ENCODE results near the gene ULK1. TPM values are rescaled to one million over a fixed set of nuclear protein-coding genes. Genes with fewer than 3 reads are reported as not detected.
"Not testable (repeated sequence)": the region's sequence is repeated elsewhere in the genome, so short reads cannot be mapped to it uniquely, and the experiment has no call there.

Gene ULK1
- total and polyA plus RNA-seq, 2 experiments from 2014 or later = 4.0 to 6.9 TPM

GRCh38 chr12:131944601-131945251 is 50.3 kb downstream of the ULK1 start:
- H3K9ac ChIP-seq = no peak overlapping the region
- peaks cover 5% of the 10 kb centered on the region; the same call in 1 of the 2 replicates for H3K36me3 ChIP-seq (ENCODE audit: low read depth)
- H3K27me3 ChIP-seq (replicated peaks; ENCODE audit: insufficient read depth) = no peaks in the 10 kb centered on the region
- 91 to 93% methylated on average over 35 of the region's 35 CpGs for WGBS, 2 experiments (ENCODE audit: low coverage in 1 of 2, low lambda C conversion rate in 2 of 2, missing lambda C conversion rate in 2 of 2)
- H3K79me2 ChIP-seq (ENCODE audit: insufficient read depth) = no peaks in the 10 kb centered on the region
- DNase-seq = no peak
- H3K4me3 ChIP-seq = no peak overlapping the region
- no peaks in the 10 kb centered on the region for H4K20me1 ChIP-seq (ENCODE audit: insufficient read depth)
- peaks cover 27% of the 10 kb centered on the region for H3F3A ChIP-seq (ENCODE audit: insufficient read depth)
- no peaks in the 10 kb centered on the region for H3K4me1 ChIP-seq (ENCODE audit: insufficient read depth)
- H3K27ac ChIP-seq = no peak overlapping the region
- H2AFZ ChIP-seq = no peak overlapping the region
- in situ Hi-C loops (cut with MboI) = no loop called here
- TF ChIP-seq EZH2 (IDR thresholded peaks at IDR 0.05; ENCODE audit: insufficient read depth, poor library complexity, severe bottlenecking) = no peak
- no peak for TF ChIP-seq EZH2phosphoT487 (IDR thresholded peaks at IDR 0.05; ENCODE audit: insufficient read depth, low read depth)
- H3K4me2 ChIP-seq (ENCODE audit: unreplicated experiment) = no peak overlapping the region
- no peaks in the 10 kb centered on the region for H3K9me2 ChIP-seq (ENCODE audit: insufficient read depth)
- no peaks in the 10 kb centered on the region for H3K9me3 ChIP-seq (ENCODE audit: low read depth)

GRCh38 chr12:131946757-131947156 is 52.3 kb downstream of the ULK1 start:
- H3K27me3 ChIP-seq (replicated peaks; ENCODE audit: insufficient read depth) = no peaks in the 10 kb centered on the region
- no peak overlapping the region for H3K27ac ChIP-seq
- H4K20me1 ChIP-seq (ENCODE audit: insufficient read depth) = no peaks in the 10 kb centered on the region
- H3K36me3 ChIP-seq (ENCODE audit: low read depth) = peaks cover 5% of the 10 kb centered on the region; the same call in 1 of the 2 replicates
- TF ChIP-seq EZH2phosphoT487 (IDR thresholded peaks at IDR 0.05; ENCODE audit: insufficient read depth, low read depth) = no peak
- no peak for TF ChIP-seq EZH2 (IDR thresholded peaks at IDR 0.05; ENCODE audit: insufficient read depth, poor library complexity, severe bottlenecking)
- in situ Hi-C loops (cut with MboI) = no loop called here
- H3K9me3 ChIP-seq (ENCODE audit: low read depth) = no peaks in the 10 kb centered on the region
- no peak overlapping the region for H2AFZ ChIP-seq
- no peak overlapping the region for H3K4me2 ChIP-seq (ENCODE audit: unreplicated experiment)
- H3K4me3 ChIP-seq = no peak overlapping the region
- no peak for DNase-seq
- no peak overlapping the region for H3K9ac ChIP-seq
- no peaks in the 10 kb centered on the region for H3K9me2 ChIP-seq (ENCODE audit: insufficient read depth)
- WGBS, 2 experiments (ENCODE audit: low coverage in 1 of 2, low lambda C conversion rate in 2 of 2, missing lambda C conversion rate in 2 of 2) = 92 to 94% methylated on average over 6 of the region's 6 CpGs
- H3F3A ChIP-seq (ENCODE audit: insufficient read depth) = peaks cover 27% of the 10 kb centered on the region
- H3K4me1 ChIP-seq (ENCODE audit: insufficient read depth) = peaks cover 8% of the 10 kb centered on the region; the same call in 1 of the 2 replicates
- H3K79me2 ChIP-seq (ENCODE audit: insufficient read depth) = peaks cover 16% of the 10 kb centered on the region

- H3K27ac ChIP-seq = no peak overlapping the region
Measured at GRCh38 chr12:131947482-131948027, 53.1 kb downstream of the ULK1 start.

GRCh38 chr12:131948166-131948712 is 53.8 kb downstream of the ULK1 start:
- in situ Hi-C loops (cut with MboI) = no loop called here
- peaks cover 31% of the 10 kb centered on the region for H3F3A ChIP-seq (ENCODE audit: insufficient read depth)
- H3K27me3 ChIP-seq (replicated peaks; ENCODE audit: insufficient read depth) = no peaks in the 10 kb centered on the region
- peak overlapping the region; percentile 76; the same call in 1 of the 2 replicates for H2AFZ ChIP-seq
- no peaks in the 10 kb centered on the region for H3K9me3 ChIP-seq (ENCODE audit: low read depth)
- H4K20me1 ChIP-seq (ENCODE audit: insufficient read depth) = no peaks in the 10 kb centered on the region
- no peak overlapping the region for H3K9ac ChIP-seq
- no peaks in the 10 kb centered on the region for H3K9me2 ChIP-seq (ENCODE audit: insufficient read depth)
- TF ChIP-seq EZH2phosphoT487 (IDR thresholded peaks at IDR 0.05; ENCODE audit: insufficient read depth, low read depth) = no peak
- TF ChIP-seq EZH2 (IDR thresholded peaks at IDR 0.05; ENCODE audit: insufficient read depth, poor library complexity, severe bottlenecking) = no peak
- peak; percentile 14 for DNase-seq
- H3K4me1 ChIP-seq (ENCODE audit: insufficient read depth) = peaks cover 9% of the 10 kb centered on the region; the same call in 1 of the 2 replicates
- H3K36me3 ChIP-seq (ENCODE audit: low read depth) = 0 out of 2 replicates have a peak, but pooled peaks cover 5% of the 10 kb centered on the region
- no peak overlapping the region for H3K4me3 ChIP-seq
- peak overlapping the region; percentile 64 for H3K27ac ChIP-seq
- peaks cover 31% of the 10 kb centered on the region for H3K79me2 ChIP-seq (ENCODE audit: insufficient read depth)
- 57 to 71% methylated on average over 1 of the region's 1 CpG for WGBS, 2 experiments (ENCODE audit: low coverage in 1 of 2, low lambda C conversion rate in 2 of 2, missing lambda C conversion rate in 2 of 2)
- no peak overlapping the region for H3K4me2 ChIP-seq (ENCODE audit: unreplicated experiment)

More at GRCh38 chr12:131947482-131948027, 53.1 kb downstream of the ULK1 start:
- peaks cover 24% of the 10 kb centered on the region for H3K79me2 ChIP-seq (ENCODE audit: insufficient read depth)
- no peaks in the 10 kb centered on the region for H3K27me3 ChIP-seq (replicated peaks; ENCODE audit: insufficient read depth)
- no peaks in the 10 kb centered on the region for H3K9me3 ChIP-seq (ENCODE audit: low read depth)
- H3F3A ChIP-seq (ENCODE audit: insufficient read depth) = peaks cover 27% of the 10 kb centered on the region
- H4K20me1 ChIP-seq (ENCODE audit: insufficient read depth) = no peaks in the 10 kb centered on the region
- no peak overlapping the region for H3K9ac ChIP-seq
- in situ Hi-C loops (cut with MboI) = no loop called here
- H3K4me3 ChIP-seq = no peak overlapping the region
- TF ChIP-seq EZH2 (IDR thresholded peaks at IDR 0.05; ENCODE audit: insufficient read depth, poor library complexity, severe bottlenecking) = no peak
- no peak for TF ChIP-seq EZH2phosphoT487 (IDR thresholded peaks at IDR 0.05; ENCODE audit: insufficient read depth, low read depth)
- 0 out of 2 replicates have a peak, but pooled peaks cover 5% of the 10 kb centered on the region for H3K36me3 ChIP-seq (ENCODE audit: low read depth)
- no peak for DNase-seq
- no peak overlapping the region for H3K4me2 ChIP-seq (ENCODE audit: unreplicated experiment)
- H2AFZ ChIP-seq = 0 out of 2 replicates have a peak overlapping the region, but pooled peaks have one; percentile 24
- H3K4me1 ChIP-seq (ENCODE audit: insufficient read depth) = peaks cover 9% of the 10 kb centered on the region; the same call in 1 of the 2 replicates
- no peaks in the 10 kb centered on the region for H3K9me2 ChIP-seq (ENCODE audit: insufficient read depth)
- 38 to 43% methylated on average over 8 of the region's 8 CpGs for WGBS, 2 experiments (ENCODE audit: low coverage in 1 of 2, low lambda C conversion rate in 2 of 2, missing lambda C conversion rate in 2 of 2)

GRCh38 chr12:131948713-131949430 is 54.5 kb downstream of the ULK1 start:
- H3K27me3 ChIP-seq (replicated peaks; ENCODE audit: insufficient read depth); H4K20me1 ChIP-seq (ENCODE audit: insufficient read depth); H3K36me3 ChIP-seq (ENCODE audit: low read depth); in situ Hi-C loops (cut with MboI); H3K4me1 ChIP-seq (ENCODE audit: insufficient read depth); H3K9me2 ChIP-seq (ENCODE audit: insufficient read depth); H3K9me3 ChIP-seq (ENCODE audit: low read depth): not testable (repeated sequence)
- Histone ChIP-seq H2AFZ (peak overlapping the region; percentile 76), H3K4me2 (ENCODE audit: unreplicated experiment) (peak overlapping the region; percentile 76), H3K4me3 (peak overlapping the region; percentile 89), H3K9ac (peak overlapping the region; percentile 68), H3K79me2 (ENCODE audit: insufficient read depth) (peaks cover 37% of the 10 kb centered on the region), H3K27ac (peak overlapping the region; percentile 64), H3F3A (ENCODE audit: insufficient read depth) (peaks cover 31% of the 10 kb centered on the region)
- WGBS, 2 experiments (ENCODE audit: low coverage in 1 of 2, low lambda C conversion rate in 2 of 2, missing lambda C conversion rate in 2 of 2) = 16 to 17% methylated on average over 23 of the region's 23 CpGs
- DNase-seq = peak; percentile 21

Measured in GM23248 (cell line).